Measurements from ENCODE around the gene MYZAP. TPM values are rescaled to one million over a fixed set of nuclear protein-coding genes. Genes with fewer than 3 reads are reported as not detected.

The MYZAP gene
- total RNA-seq, 2 donors from 2014 or later, result 0.24 TPM; not detected in 1

- peak; percentile 67 to 71 for ATAC-seq (replicated peaks in 1 of 2)
- H3K27me3 Mint-ChIP-seq (ENCODE audit: low read depth), result peaks cover 29% of the 10 kb centered on the region
- H3K27ac Mint-ChIP-seq, result peak overlapping the region; percentile 33
Observed at GRCh38 chr15:57586661-57587424, 4.9 kb upstream of the MYZAP start.

GRCh38 chr15:57589281-57589680 lies 2.4 kb upstream of the MYZAP start:
- H3K27ac Mint-ChIP-seq, result no peak overlapping the region
- H3K9me3 Mint-ChIP-seq, result no peaks in the 10 kb centered on the region
- peaks cover 43% of the 10 kb centered on the region for H3K4me1 Mint-ChIP-seq (ENCODE audit: low read depth)
- H3K36me3 Mint-ChIP-seq (ENCODE audit: insufficient read depth in 2 of 2), result no peaks in the 10 kb centered on the region
- no peak overlapping the region for H3K4me3 Mint-ChIP-seq
- ATAC-seq (replicated peaks in 1 of 2), result no peak
- peaks cover 26% of the 10 kb centered on the region for H3K27me3 Mint-ChIP-seq (ENCODE audit: low read depth)
- no peak for DNase-seq

More at GRCh38 chr15:57586661-57587424, 4.9 kb upstream of the MYZAP start:
- DNase-seq, result no peak
- H3K9me3 Mint-ChIP-seq, result peaks cover 8 to 14% of the 10 kb centered on the region in 2 donors
- peaks cover 10 to 13% of the 10 kb centered on the region in 2 donors for H3K36me3 Mint-ChIP-seq (ENCODE audit: insufficient read depth in 2 of 2)
- peaks cover 43% of the 10 kb centered on the region for H3K4me1 Mint-ChIP-seq (ENCODE audit: low read depth)
- H3K4me3 Mint-ChIP-seq, result peak overlapping the region in 1 of 2 donors; percentile 2

DNA sequence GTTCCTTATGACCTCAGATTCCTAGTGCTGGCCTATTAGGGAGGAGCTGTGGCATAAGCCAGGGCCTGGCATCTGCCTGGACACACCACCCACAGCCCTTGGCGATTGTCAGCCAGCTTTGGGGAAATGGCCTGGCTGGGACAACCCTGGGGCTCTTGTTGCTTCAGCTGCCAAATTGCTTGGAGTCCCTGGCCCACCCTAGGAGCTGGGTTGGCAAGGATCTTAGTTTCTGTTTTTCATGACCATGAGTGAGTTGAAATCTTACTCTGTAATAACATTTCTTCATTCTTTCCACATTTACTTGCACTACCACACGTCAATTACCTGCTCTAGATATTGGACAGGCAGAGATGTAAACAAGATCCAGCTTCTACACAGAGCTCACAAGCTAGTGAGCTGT lies 1.9 kb upstream of the MYZAP start:
- Mint-ChIP-seq H3K9me3 (no peaks in the 10 kb centered on the region), H3K36me3 (ENCODE audit: insufficient read depth in 2 of 2) (no peaks in the 10 kb centered on the region), H3K4me1 (ENCODE audit: low read depth) (peaks cover 43% of the 10 kb centered on the region), H3K27me3 (ENCODE audit: low read depth) (peaks cover 26% of the 10 kb centered on the region), H3K27ac (no peak overlapping the region), H3K4me3 (peak overlapping the region in 1 of 2 donors; percentile 25)
- ATAC-seq (replicated peaks in 1 of 2), result no peak
- DNase-seq, result no peak

DNA sequence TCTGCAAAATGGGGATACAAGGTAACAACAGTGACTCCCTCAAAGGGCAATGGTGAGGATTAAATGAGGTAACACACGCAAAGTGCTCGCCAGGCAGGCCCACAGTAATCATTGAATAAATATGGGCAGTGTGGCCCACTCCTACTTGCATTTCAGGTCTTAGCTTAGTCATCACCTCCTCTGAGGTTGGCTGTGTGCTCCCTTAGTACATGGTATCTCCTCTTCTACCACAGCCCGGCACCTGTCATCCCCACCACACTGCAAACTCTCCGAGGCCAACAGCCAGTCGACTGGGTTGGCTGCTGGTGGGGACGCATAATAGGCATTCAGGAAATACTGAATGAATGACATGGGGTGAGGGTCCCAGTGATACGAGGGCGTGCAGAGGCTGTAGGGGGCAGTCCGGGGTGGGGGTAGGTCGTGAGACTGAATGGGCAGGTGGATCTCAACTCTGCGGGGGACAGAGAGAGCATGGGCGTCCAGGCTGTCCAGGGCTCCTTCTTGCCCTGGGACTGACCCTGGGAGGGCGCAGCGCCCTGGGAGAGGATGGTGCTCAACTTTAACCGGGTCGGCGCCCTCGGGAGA lies 375 bp upstream of the MYZAP start:
- Mint-ChIP-seq H3K36me3 (ENCODE audit: insufficient read depth in 2 of 2) (no peaks in the 10 kb centered on the region), H3K27me3 (ENCODE audit: low read depth) (peaks cover 21% of the 10 kb centered on the region), H3K4me1 (ENCODE audit: low read depth) (peaks cover 38% of the 10 kb centered on the region), H3K9me3 (no peaks in the 10 kb centered on the region), H3K27ac (no peak overlapping the region), H3K4me3 (peak overlapping the region; percentile 74 to 81)
- DNase-seq, result peak; percentile 5 to 39
- peak; percentile 36 to 63 for ATAC-seq (replicated peaks in 1 of 2)

DNA sequence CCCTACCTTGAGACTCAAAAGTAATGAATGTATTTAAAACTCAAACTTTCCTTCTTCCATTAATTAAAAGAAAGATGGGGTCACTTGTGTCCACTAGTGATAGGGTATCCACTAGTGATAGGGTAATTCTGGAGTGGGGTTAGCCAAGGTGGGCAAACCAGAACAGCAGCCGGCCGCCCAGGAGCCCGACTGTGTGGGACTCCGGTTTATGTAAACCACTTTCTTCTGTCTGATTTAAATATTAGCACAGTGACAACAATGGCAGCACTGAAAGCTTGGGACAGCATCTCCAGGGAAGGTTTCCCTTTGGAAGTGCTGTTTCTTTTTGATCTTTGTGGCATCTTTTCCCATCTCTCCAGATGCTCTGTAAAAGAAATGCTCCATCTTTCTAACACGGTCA lies 722 bp downstream of the MYZAP start:
- DNase-seq (no peak), ATAC-seq (replicated peaks in 1 of 2) (no peak)
- Mint-ChIP-seq H3K4me3 (peak overlapping the region; percentile 34 to 55), H3K9me3 (no peaks in the 10 kb centered on the region), H3K36me3 (ENCODE audit: insufficient read depth in 2 of 2) (no peaks in the 10 kb centered on the region), H3K4me1 (ENCODE audit: low read depth) (peaks cover 27% of the 10 kb centered on the region), H3K27me3 (ENCODE audit: low read depth) (peaks cover 21% of the 10 kb centered on the region), H3K27ac (no peak overlapping the region)

DNA sequence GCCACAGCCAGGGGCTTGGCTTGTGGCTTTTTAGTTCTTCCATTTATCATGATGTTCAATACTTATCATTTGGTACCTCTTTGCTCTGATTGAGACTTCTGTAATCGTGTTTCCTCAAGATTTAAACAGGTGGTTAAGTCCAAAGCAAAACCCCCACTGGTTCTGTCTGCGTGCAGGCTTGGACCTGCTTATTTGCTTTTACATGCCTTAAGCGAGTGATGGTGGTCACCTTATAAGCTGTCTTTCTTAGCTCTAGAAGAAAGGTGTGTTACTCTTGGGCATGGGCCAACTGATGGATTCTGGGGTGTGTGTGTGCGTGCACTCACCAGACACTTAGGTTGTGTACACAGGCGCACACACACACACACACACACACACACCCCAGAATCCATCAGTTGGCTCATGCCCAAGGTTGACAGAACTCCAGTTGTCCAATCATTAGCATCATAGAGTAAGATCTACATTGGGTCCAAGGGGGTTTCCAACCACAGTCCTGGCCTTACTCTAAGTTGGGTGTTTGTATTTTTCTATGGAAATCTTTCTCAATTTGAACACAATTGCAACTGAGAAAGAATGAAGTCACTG lies 1.2 kb downstream of the MYZAP start:
- ATAC-seq (replicated peaks in 1 of 2) (no peak), DNase-seq (no peak)
- Mint-ChIP-seq H3K27ac (no peak overlapping the region), H3K9me3 (no peaks in the 10 kb centered on the region), H3K36me3 (ENCODE audit: insufficient read depth in 2 of 2) (no peaks in the 10 kb centered on the region), H3K4me1 (ENCODE audit: low read depth) (peaks cover 22% of the 10 kb centered on the region), H3K4me3 (peak overlapping the region; percentile 34 to 45), H3K27me3 (ENCODE audit: low read depth) (peaks cover 21% of the 10 kb centered on the region)

- Mint-ChIP-seq H3K27me3 (ENCODE audit: low read depth) (peaks cover 21% of the 10 kb centered on the region), H3K27ac (no peak overlapping the region), H3K4me3 (no peak overlapping the region), H3K9me3 (no peaks in the 10 kb centered on the region), H3K36me3 (ENCODE audit: insufficient read depth in 2 of 2) (no peaks in the 10 kb centered on the region), H3K4me1 (ENCODE audit: low read depth) (peaks cover 13% of the 10 kb centered on the region)
- ATAC-seq (replicated peaks in 1 of 2), result no peak
- DNase-seq, result no peak
Observed at GRCh38 chr15:57594479-57594878, 2.8 kb downstream of the MYZAP start.

- no peak overlapping the region for H3K4me3 Mint-ChIP-seq
- H3K27ac Mint-ChIP-seq, result no peak overlapping the region
- H3K27me3 Mint-ChIP-seq (ENCODE audit: low read depth), result peaks cover 13% of the 10 kb centered on the region
- peaks cover 7% of the 10 kb centered on the region for H3K4me1 Mint-ChIP-seq (ENCODE audit: low read depth)
- H3K9me3 Mint-ChIP-seq, result no peaks in the 10 kb centered on the region
- DNase-seq, result no peak
- ATAC-seq (replicated peaks in 1 of 2), result no peak
- no peaks in the 10 kb centered on the region for H3K36me3 Mint-ChIP-seq (ENCODE audit: insufficient read depth in 2 of 2)
Observed at GRCh38 chr15:57595011-57595866, 3.5 kb downstream of the MYZAP start.

- ATAC-seq (replicated peaks in 1 of 2) (no peak), DNase-seq (no peak)
- Mint-ChIP-seq H3K36me3 (ENCODE audit: insufficient read depth in 2 of 2) (no peaks in the 10 kb centered on the region), H3K9me3 (no peaks in the 10 kb centered on the region), H3K27ac (no peak overlapping the region), H3K4me1 (ENCODE audit: low read depth) (peaks cover 1% of the 10 kb centered on the region), H3K27me3 (ENCODE audit: low read depth) (peaks cover 8% of the 10 kb centered on the region), H3K4me3 (no peak overlapping the region)
Observed at GRCh38 chr15:57596301-57596855, 4.7 kb downstream of the MYZAP start.

GRCh38 chr15:57596978-57597377 lies 5.3 kb downstream of the MYZAP start:
- Mint-ChIP-seq H3K4me3 (no peak overlapping the region), H3K4me1 (ENCODE audit: low read depth) (no peaks in the 10 kb centered on the region), H3K9me3 (no peaks in the 10 kb centered on the region), H3K27ac (no peak overlapping the region), H3K27me3 (ENCODE audit: low read depth) (peaks cover 10% of the 10 kb centered on the region), H3K36me3 (ENCODE audit: insufficient read depth in 2 of 2) (no peaks in the 10 kb centered on the region)
- ATAC-seq (replicated peaks in 1 of 2), result no peak
- DNase-seq, result no peak

- H3K27ac Mint-ChIP-seq, result no peak overlapping the region
- no peak for ATAC-seq (replicated peaks in 1 of 2)
Observed at GRCh38 chr15:57597431-57597830, 5.7 kb downstream of the MYZAP start.

GRCh38 chr15:57598346-57598745 lies 6.6 kb downstream of the MYZAP start:
- Mint-ChIP-seq H3K36me3 (ENCODE audit: insufficient read depth in 2 of 2) (no peaks in the 10 kb centered on the region), H3K27ac (no peak overlapping the region), H3K4me3 (no peak overlapping the region), H3K4me1 (ENCODE audit: low read depth) (no peaks in the 10 kb centered on the region), H3K27me3 (ENCODE audit: low read depth) (peaks cover 6% of the 10 kb centered on the region), H3K9me3 (no peaks in the 10 kb centered on the region)
- no peak for DNase-seq
- ATAC-seq (replicated peaks in 1 of 2), result no peak

More at GRCh38 chr15:57597431-57597830, 5.7 kb downstream of the MYZAP start:
- no peaks in the 10 kb centered on the region for H3K36me3 Mint-ChIP-seq (ENCODE audit: insufficient read depth in 2 of 2)
- no peaks in the 10 kb centered on the region for H3K4me1 Mint-ChIP-seq (ENCODE audit: low read depth)
- H3K27me3 Mint-ChIP-seq (ENCODE audit: low read depth), result peaks cover 10% of the 10 kb centered on the region
- H3K9me3 Mint-ChIP-seq, result no peaks in the 10 kb centered on the region
- no peak for DNase-seq
- H3K4me3 Mint-ChIP-seq, result no peak overlapping the region

Measured in activated T-cell treated with anti-CD3 and anti-CD28 coated beads, Interleukin-2, amount 50 U/mL, for 72 hours (primary cell).